Left kidney (tissue), 2 donors: Measurements from ENCODE around the gene LRR1. TPM values are rescaled to one million over a fixed set of nuclear protein-coding genes. Genes with fewer than 3 reads are reported as not detected.
"Not testable (repeated sequence)": the region's sequence is repeated elsewhere in the genome, so short reads cannot be mapped to it uniquely, and the experiment has no call there.

ENCODE experiments used
- DNase-seq: peaks from one replicate; pipeline ENCODE4 v3.0.0-alpha.2; 2013
- polyA plus RNA-seq: library from polyadenylated mRNA; unstranded; fragments of 120-200 nt; gene quantifications from one replicate; pipeline ENCODE4 v1.2.1, GENCODE V29; 2013; ENCODE audit not compliant: insufficient read length

The LRR1 gene
- polyA plus RNA-seq, 1 donor, result 17.5 TPM

DNA sequence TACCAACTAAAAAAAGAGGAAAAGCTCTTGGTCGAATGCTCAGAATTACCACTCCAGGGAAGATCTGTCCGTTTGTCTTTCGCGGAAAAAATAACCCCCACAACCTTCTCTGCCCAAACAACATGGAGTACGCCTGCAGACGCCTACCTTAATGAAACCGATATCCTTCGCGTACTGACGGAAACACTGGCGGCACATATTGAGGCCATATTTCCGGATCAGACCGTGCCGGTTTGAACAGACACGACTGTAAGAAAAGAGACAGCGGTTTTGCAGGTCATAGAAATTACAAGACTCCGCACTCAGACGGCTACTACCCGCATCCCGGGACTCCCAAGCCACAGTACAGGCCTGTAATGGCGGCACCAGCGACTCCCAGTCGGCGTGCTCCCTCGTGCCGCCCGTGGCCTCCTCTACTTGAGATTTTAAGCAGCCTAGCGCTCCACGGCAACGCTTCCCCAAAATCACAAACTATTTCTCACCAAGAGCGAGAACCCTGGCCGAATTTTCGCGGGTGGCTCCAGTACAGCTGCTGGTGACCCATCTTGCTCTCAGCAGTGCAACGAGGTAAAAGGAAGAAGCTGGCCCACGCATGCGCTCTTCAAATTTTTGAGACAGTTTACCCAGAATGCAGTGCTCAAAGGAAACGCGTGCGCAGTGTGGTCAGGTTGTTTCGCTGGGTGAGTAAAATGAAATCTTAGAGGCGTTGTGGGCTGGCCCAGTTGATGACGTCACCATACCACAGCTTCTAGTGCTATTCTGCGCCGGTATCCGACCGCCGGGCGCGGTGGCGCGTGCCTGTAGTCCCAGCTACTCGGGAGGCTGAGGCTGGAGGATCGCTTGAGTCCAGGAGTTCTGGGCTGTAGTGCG is 12.7 kb upstream of the LRR1 start, which contains the start of gene RPS29:
RPS29 (minus strand) TSS at position 578 of the 870 bp plus-strand sequence; CDS start at position 544, 34 bp downstream.
- peak; percentile 100 for DNase-seq

DNA sequence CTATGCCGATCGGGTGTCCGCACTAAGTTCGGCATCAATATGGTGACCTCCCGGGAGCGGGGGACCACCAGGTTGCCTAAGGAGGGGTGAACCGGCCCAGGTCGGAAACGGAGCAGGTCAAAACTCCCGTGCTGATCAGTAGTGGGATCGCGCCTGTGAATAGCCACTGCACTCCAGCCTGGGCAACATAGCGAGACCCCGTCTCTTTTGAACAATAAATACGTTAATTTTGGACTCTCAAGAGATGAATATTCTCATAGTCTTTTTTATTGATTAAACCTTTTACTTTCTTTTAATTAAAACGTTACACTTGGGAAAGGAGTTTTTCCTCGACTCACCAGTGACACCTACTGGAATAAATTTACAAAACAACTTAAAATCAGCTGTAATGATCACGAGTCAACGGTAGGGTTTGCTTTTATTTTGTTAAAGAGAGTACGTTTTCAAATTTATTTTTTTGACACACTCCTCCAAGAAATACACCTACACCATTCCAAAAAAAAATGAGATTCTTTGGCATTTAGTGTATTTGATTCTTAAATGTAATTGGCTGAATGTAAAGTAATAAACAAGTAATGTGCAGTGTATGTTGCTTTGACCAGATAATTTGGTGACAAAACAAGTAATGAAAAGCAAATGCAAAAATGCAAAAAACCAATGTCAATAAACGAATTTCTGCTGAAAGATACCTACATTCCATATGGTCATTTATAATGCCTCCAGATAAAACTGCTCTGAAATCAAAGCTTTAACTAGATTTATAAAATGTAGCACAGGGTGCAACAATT is 11.9 kb upstream of the LRR1 start:
- peak; percentile 78 for DNase-seq

DNA sequence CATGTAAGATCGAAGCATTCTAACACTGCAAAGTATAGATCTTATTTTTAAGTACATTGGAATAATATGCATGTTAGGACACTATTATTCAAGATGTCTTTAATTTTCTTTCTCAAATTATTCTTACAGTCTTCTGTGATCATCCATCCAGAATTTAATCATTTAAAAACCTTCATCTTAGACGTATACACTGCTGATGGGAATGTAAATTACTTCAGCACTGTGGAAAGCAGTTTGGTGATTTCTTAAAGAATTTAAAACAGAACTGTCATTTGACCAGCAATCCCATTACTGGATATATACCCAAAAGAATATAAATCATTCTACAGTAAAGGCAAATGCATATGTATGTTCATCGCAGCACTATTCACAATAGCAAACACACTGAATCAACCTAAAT is 9.4 kb upstream of the LRR1 start:
- no peak for DNase-seq

DNA sequence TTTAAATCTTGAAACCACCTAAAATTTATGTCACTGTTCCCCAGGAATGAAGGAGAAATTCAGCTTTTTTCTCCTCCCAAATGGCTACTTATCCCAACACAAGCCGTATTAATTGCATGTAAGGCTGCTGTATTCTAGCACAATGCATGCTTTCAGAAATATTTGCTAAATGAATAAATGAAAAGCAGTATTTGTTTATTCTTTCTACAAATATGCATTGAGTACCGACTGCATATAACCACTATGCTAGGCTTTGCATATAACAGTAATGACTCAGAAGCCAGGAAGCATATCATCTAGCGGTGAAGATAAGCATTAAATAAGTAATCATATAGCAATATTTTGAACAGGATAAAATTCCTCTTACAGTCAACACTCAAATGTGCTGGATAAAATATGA is 5.7 kb upstream of the LRR1 start:
- no peak for DNase-seq

DNA sequence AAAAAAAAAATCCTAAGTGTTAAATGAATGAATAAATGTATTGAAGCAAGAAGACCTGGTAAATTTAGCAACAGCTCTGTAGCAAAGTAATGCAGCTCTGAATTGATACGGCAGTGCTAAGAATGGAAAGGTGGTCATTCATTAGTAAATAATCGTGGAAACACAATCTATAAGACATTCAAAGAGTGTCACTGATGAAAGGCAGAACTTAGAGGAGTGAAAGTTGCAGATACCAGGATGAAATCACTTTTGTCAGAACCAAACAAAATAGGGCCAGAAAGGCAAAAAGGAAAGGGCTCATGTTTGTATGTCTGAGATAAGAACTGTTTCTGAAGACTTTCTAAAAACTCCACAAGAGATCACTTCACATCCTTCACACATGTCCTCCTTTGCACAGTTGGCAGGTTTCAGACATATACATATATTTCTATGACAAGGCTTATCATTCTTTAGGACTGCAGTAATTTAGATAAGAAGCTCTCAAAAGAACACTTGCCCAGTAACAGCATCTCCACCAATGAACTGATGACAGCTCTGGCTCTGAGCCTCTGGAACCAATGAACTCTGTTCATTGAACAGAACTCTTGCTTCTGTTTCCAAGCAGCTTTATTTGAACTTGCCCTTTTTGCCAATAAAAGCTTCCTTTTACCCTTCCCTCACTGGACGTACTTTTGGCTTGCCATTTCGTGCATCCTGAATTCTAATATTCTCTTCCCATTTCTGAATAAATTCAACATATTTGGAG is 4.2 kb upstream of the LRR1 start:
- no peak for DNase-seq

DNA sequence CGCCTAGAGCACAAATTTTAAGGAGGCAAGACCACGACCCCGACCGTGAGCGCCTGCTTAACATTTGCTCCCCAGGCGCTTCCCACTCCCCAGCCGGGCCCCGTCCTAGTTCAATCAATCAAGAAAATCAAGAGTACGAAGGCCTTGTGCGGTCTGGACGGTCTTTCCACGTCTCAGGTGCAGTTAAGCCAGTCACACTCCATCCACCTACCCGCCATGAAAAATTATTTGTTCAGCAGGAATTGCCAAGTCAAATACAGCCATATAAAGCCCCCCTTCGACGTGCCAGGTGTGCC is 603 bp upstream of the LRR1 start:
- no peak for DNase-seq

DNA sequence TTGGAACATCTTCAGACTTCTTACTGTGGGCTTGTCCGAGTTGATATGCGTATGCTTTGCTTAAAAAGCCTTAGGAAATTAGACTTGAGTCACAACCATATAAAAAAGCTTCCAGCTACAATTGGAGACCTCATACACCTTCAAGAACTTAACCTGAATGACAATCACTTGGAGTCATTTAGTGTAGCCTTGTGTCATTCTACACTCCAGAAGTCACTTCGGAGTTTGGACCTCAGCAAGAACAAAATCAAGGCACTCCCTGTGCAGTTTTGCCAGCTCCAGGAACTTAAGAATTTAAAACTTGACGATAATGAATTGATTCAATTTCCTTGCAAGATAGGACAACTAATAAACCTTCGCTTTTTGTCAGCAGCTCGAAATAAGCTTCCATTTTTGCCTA is 8.8 kb downstream of the LRR1 start:
- DNase-seq, result no peak

DNA sequence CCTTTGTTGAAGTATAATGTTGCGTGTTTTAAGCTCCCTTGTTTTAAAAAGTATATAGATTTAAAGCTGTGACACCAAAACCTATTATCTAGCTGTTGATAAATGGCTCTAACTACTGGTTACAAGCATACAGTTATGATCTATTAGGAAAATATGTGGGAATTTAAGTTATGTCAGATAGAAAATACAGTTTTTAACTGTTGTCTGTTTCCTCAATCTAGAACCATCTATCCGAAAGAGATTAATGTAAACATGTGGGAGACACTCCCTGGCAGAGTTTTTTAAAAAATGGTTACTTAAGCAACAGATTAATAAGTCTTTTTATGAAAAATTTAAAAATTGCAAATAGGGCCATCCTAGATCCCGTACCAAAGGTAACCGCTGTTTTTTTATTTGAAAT is 13.5 kb downstream of the LRR1 start:
- no peak for DNase-seq

DNA sequence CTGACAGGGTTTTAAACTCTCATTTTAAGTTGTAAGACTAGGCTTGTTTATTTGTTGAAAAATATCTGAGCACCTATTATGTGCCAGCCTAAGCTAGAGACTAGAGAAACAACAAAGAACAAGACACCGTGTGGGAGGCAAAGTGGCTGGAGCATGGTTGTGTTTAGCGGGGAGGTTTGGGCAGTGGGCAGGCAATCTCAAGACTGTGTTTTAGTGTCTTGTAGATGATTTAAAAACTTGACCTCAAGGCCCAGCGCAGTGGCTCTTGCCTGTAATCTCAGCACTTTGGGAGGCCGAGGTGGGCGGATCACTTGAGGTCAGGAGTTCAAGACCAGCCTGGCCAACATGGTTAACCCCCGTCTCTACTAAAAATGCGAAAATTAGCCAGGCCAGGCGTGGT is 13.9 kb downstream of the LRR1 start:
- DNase-seq, result no peak

DNA sequence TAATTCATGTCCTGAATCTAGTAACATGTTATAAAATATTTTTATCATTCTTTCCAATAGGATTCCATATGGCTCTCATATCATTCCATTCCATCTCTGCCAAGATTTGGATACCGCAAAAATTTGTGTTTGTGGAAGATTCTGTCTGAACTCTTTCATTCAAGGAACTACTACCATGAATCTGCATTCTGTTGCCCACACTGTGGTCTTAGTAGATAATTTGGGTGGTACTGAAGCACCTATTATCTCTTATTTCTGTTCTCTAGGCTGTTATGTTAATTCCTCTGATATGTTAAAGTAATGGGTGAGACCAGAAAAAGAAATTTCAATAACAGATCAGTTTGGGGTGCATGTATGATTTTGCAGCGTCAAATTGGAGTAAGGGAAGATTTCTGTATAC is 15.5 kb downstream of the LRR1 start:
- no peak for DNase-seq

DNA sequence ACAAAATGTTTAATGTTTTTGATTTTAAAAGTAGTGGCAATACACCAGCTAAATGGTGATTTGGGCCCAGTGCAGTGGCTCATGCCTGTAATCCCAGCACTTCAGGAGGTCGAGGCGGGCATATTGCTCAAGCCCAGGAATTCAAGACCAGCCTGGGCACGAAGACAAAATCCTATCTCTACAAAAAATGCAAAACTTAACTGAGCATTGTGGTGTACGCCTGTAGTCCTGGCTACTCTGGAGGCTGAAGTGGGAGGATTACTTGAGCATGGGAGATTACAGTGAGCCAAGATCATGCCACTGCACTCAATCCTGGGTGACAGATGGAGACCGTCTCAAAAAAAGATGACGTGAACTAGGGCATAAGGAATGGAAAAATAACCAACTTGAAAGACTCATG is 17.0 kb downstream of the LRR1 start:
- DNase-seq, result no peak

DNA sequence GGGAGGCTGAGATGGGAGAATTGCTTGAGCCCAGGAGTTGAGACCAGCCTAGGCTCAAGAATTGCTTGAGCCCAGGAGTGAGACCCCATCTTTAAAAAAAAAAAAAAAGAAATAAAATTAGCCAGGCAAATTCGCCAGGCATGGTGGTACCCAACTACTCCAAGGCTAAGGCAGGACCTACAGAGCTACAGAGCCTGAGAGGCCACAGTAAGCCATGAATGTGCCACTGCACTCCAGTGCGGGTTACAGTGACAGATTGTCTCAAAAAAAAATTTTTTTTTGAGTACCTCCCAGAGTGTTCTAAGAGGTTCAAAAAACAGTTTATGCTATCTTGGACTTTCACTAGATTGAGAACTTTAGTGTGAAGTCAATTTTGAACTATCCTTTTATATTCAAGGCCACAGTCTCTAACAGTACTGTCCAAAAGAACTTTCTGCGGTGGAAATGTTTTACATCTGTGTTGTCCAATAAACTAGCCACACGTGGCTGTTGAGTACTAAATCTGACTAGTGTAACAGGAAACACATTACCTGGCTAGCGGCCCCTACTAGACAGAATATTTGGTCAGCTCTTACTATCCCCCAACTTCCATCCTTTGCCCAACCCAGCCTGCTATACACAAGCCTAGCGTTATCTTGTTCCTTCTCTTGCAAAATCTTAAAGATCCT is 19.2 kb downstream of the LRR1 start:
- no peak for DNase-seq

DNA sequence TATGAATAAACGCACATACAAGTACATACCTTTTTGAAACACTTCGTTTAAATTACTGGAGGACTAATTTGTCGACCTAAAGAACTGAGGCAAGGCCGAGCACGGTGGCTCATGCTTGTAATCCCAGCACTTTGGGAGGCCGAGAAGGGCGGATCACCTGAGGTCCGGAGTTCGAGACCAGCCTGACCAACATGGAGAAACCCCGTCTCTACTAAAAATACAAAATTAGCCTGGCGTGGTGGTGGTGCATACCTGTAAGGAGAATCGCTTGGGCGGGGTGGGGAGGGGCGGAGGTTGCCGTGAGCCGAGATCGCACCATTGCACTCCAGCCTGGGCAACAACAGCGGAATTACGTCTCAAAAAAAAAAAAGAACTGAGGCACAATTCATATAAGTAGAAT is 20.5 kb downstream of the LRR1 start:
- DNase-seq, result not testable (repeated sequence)

DNA sequence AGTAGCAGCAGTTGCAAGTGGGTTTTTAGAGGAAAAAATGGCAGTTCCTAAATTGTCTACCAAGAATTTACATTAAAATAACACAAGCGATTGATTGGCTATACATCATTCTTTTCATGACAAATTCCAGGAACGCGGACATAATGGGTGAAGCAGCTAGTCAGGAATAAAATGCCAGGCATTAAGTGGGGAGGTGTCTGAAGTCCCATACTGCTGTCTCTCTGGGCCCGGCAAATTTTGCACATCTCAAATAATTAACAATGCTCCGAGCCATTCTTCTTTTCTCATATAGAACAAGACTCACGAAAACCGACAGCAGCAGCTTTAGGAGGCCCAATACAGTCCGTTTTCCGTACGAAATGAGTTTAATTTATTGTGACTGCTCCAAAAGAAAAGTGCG is 21.0 kb downstream of the LRR1 start:
- DNase-seq, result no peak

DNA sequence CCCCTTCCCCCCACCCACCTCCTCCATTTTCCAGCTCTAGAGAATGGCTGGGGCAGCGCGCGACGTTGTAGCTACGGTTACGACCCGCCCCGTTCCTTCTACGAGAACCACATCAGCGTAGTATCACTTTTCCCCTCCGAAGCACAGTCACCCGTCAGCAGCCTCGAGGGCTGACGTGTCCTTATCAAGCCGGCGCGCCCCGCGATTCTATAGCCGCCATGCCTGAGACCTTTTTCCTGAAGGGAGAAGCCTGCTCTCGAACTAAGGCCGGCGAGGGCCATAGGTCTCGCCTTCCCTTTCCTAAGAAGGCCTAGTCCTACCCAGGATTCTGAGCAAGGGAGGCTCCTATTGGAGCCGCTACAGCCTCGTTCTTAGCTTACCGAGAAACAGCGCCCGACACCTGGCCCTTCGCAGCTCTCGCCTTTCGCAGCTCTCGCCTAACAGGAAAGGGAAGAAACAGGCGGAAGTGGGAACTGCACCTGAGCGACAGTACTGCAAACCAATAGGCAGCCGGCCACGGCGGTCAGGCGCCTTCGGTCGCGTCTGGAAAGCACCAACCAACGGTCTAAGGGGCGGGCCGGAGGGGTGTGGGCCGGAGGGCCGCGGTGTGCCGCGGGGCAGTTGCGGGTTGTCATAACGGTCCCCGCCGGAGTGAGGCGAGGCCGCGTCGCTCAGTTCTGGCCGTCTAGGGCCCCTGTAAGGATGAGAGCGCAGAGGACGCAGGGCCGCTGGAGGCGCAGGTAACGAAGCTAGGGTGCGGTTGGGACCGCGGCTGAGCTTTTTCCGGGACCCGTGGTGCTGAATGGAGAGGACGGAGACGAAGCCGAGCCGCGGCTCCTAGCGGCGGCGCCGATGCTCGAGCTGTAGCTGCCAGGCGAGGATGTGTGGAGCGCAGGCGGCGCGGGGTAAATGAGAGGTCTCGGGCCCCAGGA is 21.7 kb downstream of the LRR1 start, which contains the start of the genes MGAT2 and RPL36AL:
MGAT2 (plus strand) TSS at position 618 of the 932 bp plus-strand sequence. CDS start 470 bp downstream, outside the sequence.
RPL36AL (minus strand) TSS at position 445 of the 932 bp plus-strand sequence. CDS start 1,522 bp downstream, outside the sequence.
- peak; percentile 98 for DNase-seq

DNA sequence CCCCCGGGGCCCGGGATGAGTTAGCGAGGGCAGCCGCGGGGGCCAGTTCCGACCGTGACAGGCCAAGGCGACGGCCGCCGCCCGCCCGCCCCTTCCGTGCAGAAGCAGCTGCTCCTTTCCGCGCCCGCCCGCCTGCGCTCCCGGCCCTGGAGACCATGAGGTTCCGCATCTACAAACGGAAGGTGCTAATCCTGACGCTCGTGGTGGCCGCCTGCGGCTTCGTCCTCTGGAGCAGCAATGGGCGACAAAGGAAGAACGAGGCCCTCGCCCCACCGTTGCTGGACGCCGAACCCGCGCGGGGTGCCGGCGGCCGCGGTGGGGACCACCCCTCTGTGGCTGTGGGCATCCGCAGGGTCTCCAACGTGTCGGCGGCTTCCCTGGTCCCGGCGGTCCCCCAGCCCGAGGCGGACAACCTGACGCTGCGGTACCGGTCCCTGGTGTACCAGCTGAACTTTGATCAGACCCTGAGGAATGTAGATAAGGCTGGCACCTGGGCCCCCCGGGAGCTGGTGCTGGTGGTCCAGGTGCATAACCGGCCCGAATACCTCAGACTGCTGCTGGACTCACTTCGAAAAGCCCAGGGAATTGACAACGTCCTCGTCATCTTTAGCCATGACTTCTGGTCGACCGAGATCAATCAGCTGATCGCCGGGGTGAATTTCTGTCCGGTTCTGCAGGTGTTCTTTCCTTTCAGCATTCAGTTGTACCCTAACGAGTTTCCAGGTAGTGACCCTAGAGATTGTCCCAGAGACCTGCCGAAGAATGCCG is 22.6 kb downstream of the LRR1 start:
- peak; percentile 51 for DNase-seq

DNA sequence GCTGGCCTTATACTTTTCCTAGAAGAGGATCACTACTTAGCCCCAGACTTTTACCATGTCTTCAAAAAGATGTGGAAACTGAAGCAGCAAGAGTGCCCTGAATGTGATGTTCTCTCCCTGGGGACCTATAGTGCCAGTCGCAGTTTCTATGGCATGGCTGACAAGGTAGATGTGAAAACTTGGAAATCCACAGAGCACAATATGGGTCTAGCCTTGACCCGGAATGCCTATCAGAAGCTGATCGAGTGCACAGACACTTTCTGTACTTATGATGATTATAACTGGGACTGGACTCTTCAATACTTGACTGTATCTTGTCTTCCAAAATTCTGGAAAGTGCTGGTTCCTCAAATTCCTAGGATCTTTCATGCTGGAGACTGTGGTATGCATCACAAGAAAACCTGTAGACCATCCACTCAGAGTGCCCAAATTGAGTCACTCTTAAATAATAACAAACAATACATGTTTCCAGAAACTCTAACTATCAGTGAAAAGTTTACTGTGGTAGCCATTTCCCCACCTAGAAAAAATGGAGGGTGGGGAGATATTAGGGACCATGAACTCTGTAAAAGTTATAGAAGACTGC is 23.4 kb downstream of the LRR1 start:
- no peak for DNase-seq

DNA sequence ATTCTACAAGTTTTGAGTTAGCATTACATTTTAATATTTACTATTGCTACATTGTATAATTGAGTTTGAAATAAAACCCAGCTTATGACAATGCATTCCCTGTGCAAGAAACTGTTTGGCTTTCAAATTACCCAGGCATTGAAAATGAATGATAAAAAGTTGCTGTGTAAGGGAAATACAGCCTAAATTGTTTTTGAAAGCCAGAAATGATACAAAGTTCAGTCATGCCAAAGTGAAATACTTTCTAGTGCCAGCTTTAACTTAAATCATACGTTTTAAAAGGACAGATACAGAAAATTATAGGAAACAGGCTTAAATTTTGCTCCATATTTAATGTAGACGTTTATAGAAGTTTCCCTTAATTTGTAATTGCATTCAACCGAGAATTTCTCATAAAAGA is 24.6 kb downstream of the LRR1 start:
- DNase-seq, result no peak
